Loucy (cell line): ENCODE results near the gene U2SURP.

ENCODE experiments used
- H2AFZ ChIP-seq: fragments of 200-600 bp; sonication (generic); 2 replicates; pipeline ENCODE4 v1.6.0; 2016; ENCODE audit warnings: antibody characterized with exemption, mild to moderate bottlenecking, low read length, moderate library complexity
- H3F3A ChIP-seq: fragments of 200-600 bp; 2 replicates; pipeline ENCODE4 v1.6.0; 2016; ENCODE audit warnings: antibody characterized with exemption, low read depth, mild to moderate bottlenecking
- H3K27me3 ChIP-seq: fragments of 200-600 bp; sonication (generic); 2 replicates; pipeline ENCODE4 v1.6.1; 2014; ENCODE audit warnings: low read length, mild to moderate bottlenecking; ENCODE audit not compliant: insufficient read depth, poor library complexity, severe bottlenecking
- H3K36me3 ChIP-seq: fragments of 200-600 bp; sonication (generic); 2 replicates; pipeline ENCODE4 v1.6.1; 2016; ENCODE audit warnings: low read length; ENCODE audit not compliant: insufficient read depth
- H3K4me1 ChIP-seq: fragments of 200-600 bp; sonication (generic); 2 replicates; pipeline ENCODE4 v1.5.1; 2014; ENCODE audit warnings: low read length, mild to moderate bottlenecking; ENCODE audit not compliant: insufficient read depth, poor library complexity, severe bottlenecking
- H3K4me2 ChIP-seq: fragments of 200-600 bp; sonication (generic); 2 replicates; pipeline ENCODE4 v1.6.0; 2014; ENCODE audit warnings: antibody characterized with exemption, low read length, low read depth, mild to moderate bottlenecking; ENCODE audit not compliant: poor library complexity, severe bottlenecking
- H3K4me3 ChIP-seq: fragments of 200-600 bp; sonication (generic); 2 replicates; pipeline ENCODE4 v1.5.1; 2014; ENCODE audit warnings: low read length, mild to moderate bottlenecking, mixed read lengths; ENCODE audit not compliant: poor library complexity, severe bottlenecking
- H3K79me2 ChIP-seq: fragments of 200-600 bp; sonication (generic); 2 replicates; pipeline ENCODE4 v1.6.1; 2014; ENCODE audit warnings: low read length; ENCODE audit not compliant: insufficient read depth
- H3K9ac ChIP-seq: fragments of 200-600 bp; sonication (generic); 2 replicates; pipeline ENCODE4 v1.6.0; 2014; ENCODE audit warnings: mild to moderate bottlenecking, low read depth, low read length, moderate library complexity; ENCODE audit not compliant: poor library complexity, severe bottlenecking
- H3K9me2 ChIP-seq: fragments of 200-600 bp; sonication (generic); replicated peaks from 2 replicates; pipeline ENCODE4 v1.6.1; 2016; ENCODE audit warnings: low read depth, low read length, mixed read lengths
- H3K9me3 ChIP-seq: fragments of 200-600 bp; sonication (generic); 2 replicates; pipeline ENCODE4 v1.6.1; 2014; ENCODE audit warnings: mild to moderate bottlenecking, antibody characterized with exemption, low read length, low read depth; ENCODE audit not compliant: insufficient read depth
- H4K20me1 ChIP-seq: fragments of 200-600 bp; sonication (generic); 2 replicates; pipeline ENCODE4 v1.6.0; 2014; ENCODE audit warnings: antibody characterized with exemption, low read length, mild to moderate bottlenecking; ENCODE audit not compliant: insufficient read depth, poor library complexity, severe bottlenecking
- EZH2phosphoT487 ChIP-seq: fragments of 200-600 bp; IDR thresholded peaks from 2 replicates; pipeline ENCODE4 v1.6.1; 2018; ENCODE audit warnings: antibody characterized with exemption, mild to moderate bottlenecking, moderate library complexity, borderline replicate concordance
- TF ChIP-seq, protein P1 (sequence below): fragments of 200-600 bp; sonication (generic); conservative IDR thresholded peaks from 2 replicates; pipeline ENCODE4 v1.5.1; 2014; ENCODE audit warnings: mild to moderate bottlenecking, antibody characterized with exemption, low read length

The U2SURP gene

DNA sequence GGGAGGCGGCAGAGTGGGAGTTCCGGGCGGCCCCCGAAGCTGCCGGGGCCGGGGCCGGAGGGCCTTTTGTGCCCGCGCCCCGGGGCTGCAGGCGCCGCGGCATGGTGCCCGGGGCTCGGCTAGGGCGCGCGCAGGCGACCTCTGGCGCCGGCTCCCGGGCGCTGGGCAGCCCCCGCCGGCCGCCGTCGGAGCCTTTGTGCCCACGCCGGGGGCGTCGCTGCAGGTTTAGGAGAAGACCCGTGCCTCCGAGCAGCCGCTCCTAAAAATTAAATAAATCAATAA lies 38.2 kb upstream of the U2SURP start:
- no peak overlapping the region for H3K9ac ChIP-seq
- no peaks in the 10 kb centered on the region for H3K9me3 ChIP-seq
- no peaks in the 10 kb centered on the region for H3K27me3 ChIP-seq
- no peaks in the 10 kb centered on the region for H3F3A ChIP-seq
- H3K4me2 ChIP-seq = no peak overlapping the region
- no peaks in the 10 kb centered on the region for H3K4me1 ChIP-seq
- no peaks in the 10 kb centered on the region for H3K36me3 ChIP-seq
- H2AFZ ChIP-seq = no peak overlapping the region
- no peaks in the 10 kb centered on the region for H3K79me2 ChIP-seq
- H3K9me2 ChIP-seq = no peaks in the 10 kb centered on the region
- H3K4me3 ChIP-seq = no peak overlapping the region
- no peak for TF ChIP-seq EZH2phosphoT487
- TF ChIP-seq, protein P1, sequence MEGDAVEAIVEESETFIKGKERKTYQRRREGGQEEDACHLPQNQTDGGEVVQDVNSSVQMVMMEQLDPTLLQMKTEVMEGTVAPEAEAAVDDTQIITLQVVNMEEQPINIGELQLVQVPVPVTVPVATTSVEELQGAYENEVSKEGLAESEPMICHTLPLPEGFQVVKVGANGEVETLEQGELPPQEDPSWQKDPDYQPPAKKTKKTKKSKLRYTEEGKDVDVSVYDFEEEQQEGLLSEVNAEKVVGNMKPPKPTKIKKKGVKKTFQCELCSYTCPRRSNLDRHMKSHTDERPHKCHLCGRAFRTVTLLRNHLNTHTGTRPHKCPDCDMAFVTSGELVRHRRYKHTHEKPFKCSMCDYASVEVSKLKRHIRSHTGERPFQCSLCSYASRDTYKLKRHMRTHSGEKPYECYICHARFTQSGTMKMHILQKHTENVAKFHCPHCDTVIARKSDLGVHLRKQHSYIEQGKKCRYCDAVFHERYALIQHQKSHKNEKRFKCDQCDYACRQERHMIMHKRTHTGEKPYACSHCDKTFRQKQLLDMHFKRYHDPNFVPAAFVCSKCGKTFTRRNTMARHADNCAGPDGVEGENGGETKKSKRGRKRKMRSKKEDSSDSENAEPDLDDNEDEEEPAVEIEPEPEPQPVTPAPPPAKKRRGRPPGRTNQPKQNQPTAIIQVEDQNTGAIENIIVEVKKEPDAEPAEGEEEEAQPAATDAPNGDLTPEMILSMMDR = no peak
- no peaks in the 10 kb centered on the region for H4K20me1 ChIP-seq

DNA sequence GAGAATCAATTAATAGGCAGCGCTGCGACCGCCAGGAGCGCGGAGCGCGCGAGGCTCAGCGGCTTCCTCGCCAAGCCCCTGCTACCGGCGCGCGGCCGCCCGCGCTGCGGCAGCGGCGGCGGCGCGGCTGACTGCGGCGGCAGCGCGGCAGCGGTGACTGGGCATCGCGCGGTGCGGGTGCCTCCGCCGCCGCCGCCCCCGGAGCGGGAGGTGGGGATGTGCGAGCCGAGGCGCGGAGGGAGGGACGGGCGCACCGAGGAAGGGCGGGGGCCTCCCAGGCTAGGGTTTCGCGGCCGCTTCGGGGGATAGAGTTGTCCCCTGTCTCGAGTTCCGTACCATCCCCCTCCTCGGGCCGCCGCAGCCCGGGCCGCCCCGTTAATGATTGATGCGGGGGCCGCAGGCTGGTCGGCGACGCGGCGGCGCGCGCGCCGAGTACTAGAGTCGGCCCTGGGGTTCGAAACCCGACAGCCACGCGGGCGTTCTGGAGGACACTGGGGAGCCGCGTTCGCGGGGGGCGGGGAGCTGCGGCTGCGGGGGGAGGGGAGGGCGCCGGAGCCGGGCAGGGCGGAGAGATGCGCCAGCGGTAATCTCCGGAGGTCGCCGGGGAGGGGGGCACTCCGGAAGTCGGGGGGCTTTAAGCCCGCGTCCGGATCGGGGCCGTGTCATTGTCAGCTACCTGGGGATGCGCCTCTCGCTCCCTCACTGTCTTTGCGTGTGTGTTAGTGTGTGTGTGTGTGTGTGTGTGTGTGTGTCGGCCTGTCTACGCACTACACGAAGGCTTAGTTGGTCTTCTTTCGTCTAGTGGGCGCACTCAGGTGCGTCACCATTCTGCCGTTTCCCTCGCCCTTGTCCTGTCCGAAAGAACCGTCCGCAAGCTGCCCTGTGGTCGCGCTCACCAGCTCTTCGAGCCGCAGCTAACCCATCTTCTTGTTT lies 37.6 kb upstream of the U2SURP start, which contains the start of gene PAQR9:
PAQR9 (minus strand) TSS at position 159 of the 933 bp plus-strand sequence. CDS start 338 bp downstream, outside the sequence.
- Histone ChIP-seq H3K4me3 (no peak within 1 kb of the TSS), H2AFZ (no peak within 1 kb of the TSS), H3K4me1 (no peaks in the 10 kb centered on the region), H3K27me3 (no peaks in the 10 kb centered on the region), H3K9ac (no peak within 1 kb of the TSS), H3K9me3 (no peaks in the 10 kb centered on the region), H3K36me3 (no peaks in the 10 kb centered on the region), H3K79me2 (no peaks in the 10 kb centered on the region), H3K9me2 (no peaks in the 10 kb centered on the region), H3K4me2 (no peak within 1 kb of the TSS), H3F3A (no peaks in the 10 kb centered on the region), H4K20me1 (no peaks in the 10 kb centered on the region)
- TF ChIP-seq, protein P1 = no peak
- no peak for TF ChIP-seq EZH2phosphoT487

DNA sequence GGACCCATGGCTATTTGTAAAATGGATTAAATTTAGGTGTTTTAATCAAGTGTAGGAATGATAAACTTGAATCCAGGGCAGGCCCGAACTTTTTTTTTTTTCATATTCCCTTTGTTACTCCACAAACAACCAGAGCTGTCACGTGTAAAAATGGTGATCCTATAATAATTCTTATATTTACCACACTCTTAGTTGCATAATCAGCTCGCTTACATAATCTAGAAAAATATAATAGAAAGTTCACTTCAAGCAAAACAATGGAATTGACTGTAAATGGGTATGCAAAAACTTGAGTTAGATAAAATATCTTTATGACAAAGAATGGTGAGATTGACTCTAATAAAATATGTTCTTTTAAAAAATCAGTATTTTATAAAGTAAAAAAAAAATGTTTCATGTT lies 35.8 kb upstream of the U2SURP start:
- Histone ChIP-seq H3K4me2 (no peak overlapping the region), H3K27me3 (no peaks in the 10 kb centered on the region), H3K9ac (no peak overlapping the region), H3K9me3 (no peaks in the 10 kb centered on the region), H3K79me2 (no peaks in the 10 kb centered on the region), H3K4me3 (no peak overlapping the region), H3K9me2 (no peaks in the 10 kb centered on the region), H3K4me1 (no peaks in the 10 kb centered on the region), H2AFZ (no peak overlapping the region), H3F3A (no peaks in the 10 kb centered on the region), H4K20me1 (no peaks in the 10 kb centered on the region), H3K36me3 (no peaks in the 10 kb centered on the region)
- TF ChIP-seq EZH2phosphoT487 = no peak
- TF ChIP-seq, protein P1 = no peak
